HL-60 (cell line): ENCODE measurements around the gene CAMTA1.

ENCODE experiments used
- DNase-seq, 2 experiments: peaks; one replicate each; pipeline ENCODE4 v3.0.0-alpha.2; 2010 to 2020; ENCODE audit warnings: low read depth in 1 of 2, low spot score in 1 of 2
- H3K27ac ChIP-seq: fragments of 250-450 bp; sonication (Bioruptor Pico); replicated peaks from 2 replicates; pipeline ENCODE4 v1.5.1; 2020; ENCODE audit warnings: mild to moderate bottlenecking, moderate library complexity
- H3K27me3 ChIP-seq: fragments of 250-450 bp; sonication (Bioruptor Pico); 2 replicates; pipeline ENCODE4 v1.5.1; 2021; ENCODE audit warnings: mild to moderate bottlenecking, moderate library complexity; ENCODE audit not compliant: insufficient read depth, poor library complexity, severe bottlenecking
- H3K4me3 ChIP-seq: replicated peaks from 2 replicates; pipeline ENCODE4 v1.5.1; 2011; ENCODE audit warnings: mild to moderate bottlenecking, control low read depth, low read length; ENCODE audit not compliant: insufficient read depth
- CTCF ChIP-seq: IDR thresholded peaks from one replicate; pipeline ENCODE4 v1.5.1; 2011; ENCODE audit warnings: low read length, control low read depth, inconsistent platforms; ENCODE audit not compliant: insufficient read depth
- GABPA ChIP-seq: IDR thresholded peaks from 2 replicates; pipeline ENCODE4 v1.6.1; 2012; ENCODE audit warnings: low read depth
- POLR2AphosphoS5 ChIP-seq: IDR thresholded peaks from 2 replicates; pipeline ENCODE4 v1.6.1; 2012; ENCODE audit warnings: low read depth
- REST ChIP-seq: IDR thresholded peaks from 2 replicates; pipeline ENCODE4 v1.6.1; 2012; ENCODE audit warnings: low read depth; ENCODE audit not compliant: insufficient replicate concordance
- SPI1 ChIP-seq: IDR thresholded peaks from 2 replicates; pipeline ENCODE4 v1.6.1; 2012; ENCODE audit warnings: low read depth, mild to moderate bottlenecking, borderline replicate concordance

The CAMTA1 gene

GRCh38 chr1:7262611-7263010 is 477.4 kb downstream of the CAMTA1 start:
- Histone ChIP-seq H3K27ac (no peak overlapping the region), H3K27me3 (no peaks in the 10 kb centered on the region), H3K4me3 (no peak overlapping the region)
- DNase-seq = no peak
- TF ChIP-seq CTCF (no peak), SPI1 (no peak), GABPA (no peak), REST (no peak), POLR2AphosphoS5 (no peak)

GRCh38 chr1:7263021-7263960 is 478.0 kb downstream of the CAMTA1 start:
- no peak for DNase-seq
- no peak overlapping the region for H3K4me3 ChIP-seq
- TF ChIP-seq CTCF (no peak), POLR2AphosphoS5 (no peak), SPI1 (no peak), REST (no peak), GABPA (no peak)
- no peak overlapping the region for H3K27ac ChIP-seq
- no peaks in the 10 kb centered on the region for H3K27me3 ChIP-seq

GRCh38 chr1:7264101-7264500 is 478.8 kb downstream of the CAMTA1 start:
- Histone ChIP-seq H3K4me3 (no peak overlapping the region), H3K27ac (no peak overlapping the region), H3K27me3 (no peaks in the 10 kb centered on the region)
- TF ChIP-seq SPI1 (no peak), CTCF (no peak), POLR2AphosphoS5 (no peak), GABPA (no peak), REST (no peak)
- no peak for DNase-seq
